ENCODE results near the gene TTC3.

TTC3 gene

DNA sequence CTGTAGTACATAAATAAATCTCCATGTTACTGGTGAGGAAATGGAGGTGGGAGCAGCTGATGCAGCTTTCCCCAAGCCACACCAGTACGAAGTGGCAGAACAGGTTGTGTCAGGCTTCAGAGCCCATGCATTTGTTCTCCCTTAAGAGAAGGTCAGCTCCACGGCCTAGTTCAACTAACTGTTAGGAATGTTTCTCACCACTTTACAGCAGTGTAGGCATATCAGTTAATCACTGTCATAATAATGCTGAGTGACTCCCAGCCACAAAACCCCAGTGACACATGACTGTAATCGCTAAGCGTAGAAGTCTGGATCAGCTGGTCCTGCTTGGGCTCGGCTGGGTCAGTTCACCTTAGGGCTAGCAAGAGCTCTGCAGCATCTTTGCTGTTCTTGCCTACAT, 103.7 kb downstream of the TTC3 start:
- POLR2A ChIA-PET = interaction anchor here (1.0 kb wide), 1 partner anchor 10 kb away, joined by 3 read pairs; no protein-coding TSS in a partner anchor
- DNase-seq (ENCODE audit: extremely low spot score) = no peak
- CTCF ChIA-PET = no interaction called here
- TF ChIP-seq L3MBTL2 (conservative IDR thresholded peaks at IDR 0.05) (no peak), FOXM1 (IDR thresholded peaks at IDR 0.05; ENCODE audit: borderline replicate concordance) (no peak), ARNT (IDR thresholded peaks at IDR 0.05) (no peak), LEF1 (IDR thresholded peaks at IDR 0.05; ENCODE audit: borderline replicate concordance) (no peak)

DNA sequence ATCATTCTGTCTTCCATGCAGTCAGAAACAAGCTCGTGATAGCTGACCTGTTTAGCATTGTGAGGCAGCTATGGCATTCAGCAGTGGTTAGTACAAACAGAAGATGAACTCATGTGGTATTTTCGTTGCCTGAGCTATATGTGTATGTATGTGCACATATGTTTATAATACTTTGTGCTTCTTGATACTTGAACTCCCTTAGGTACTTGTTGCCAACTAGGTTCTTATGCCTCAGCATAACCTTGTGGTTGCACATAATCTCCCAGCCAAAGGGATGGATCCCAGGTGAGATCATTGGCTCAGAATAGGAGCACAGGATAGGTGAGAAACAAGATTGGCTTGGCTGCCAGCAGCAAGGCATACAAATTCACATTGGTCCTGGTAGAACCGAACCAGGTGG, 108.0 kb downstream of the TTC3 start:
- TF ChIP-seq LEF1 (IDR thresholded peaks at IDR 0.05; ENCODE audit: borderline replicate concordance) (no peak), HDGF (IDR thresholded peaks at IDR 0.05; ENCODE audit: borderline replicate concordance) (no peak), SP1 (IDR thresholded peaks at IDR 0.05) (no peak), SUZ12 (IDR thresholded peaks at IDR 0.05) (no peak), ARNT (IDR thresholded peaks at IDR 0.05) (no peak), BHLHE40 (IDR thresholded peaks at IDR 0.05; ENCODE audit: borderline replicate concordance) (no peak), ZNF384 (IDR thresholded peaks at IDR 0.05) (no peak), FOXA1 (IDR thresholded peaks at IDR 0.05) (no peak), NFRKB (IDR thresholded peaks at IDR 0.05) (no peak), PKNOX1 (IDR thresholded peaks at IDR 0.05) (no peak), CTBP1 (IDR thresholded peaks at IDR 0.05; ENCODE audit: borderline replicate concordance) (no peak), TARDBP (IDR thresholded peaks at IDR 0.05) (no peak)
- ChIA-PET CTCF (no interaction called here), POLR2A (no interaction called here)
- DNase-seq (ENCODE audit: extremely low spot score) = no peak

- TF ChIP-seq ZNF384 (IDR thresholded peaks at IDR 0.05) (no peak), FOXM1 (IDR thresholded peaks at IDR 0.05; ENCODE audit: borderline replicate concordance) (no peak)
- DNase-seq (ENCODE audit: extremely low spot score) = no peak
- CTCF ChIA-PET = interaction anchor here (0.7 kb wide), 1 partner anchor 351 kb away, joined by 5 read pairs; no protein-coding TSS in a partner anchor
- POLR2A ChIA-PET = no interaction called here
Observed at GRCh38 chr21:37182222-37182621, 109.2 kb downstream of the TTC3 start.

- POLR2A ChIA-PET = no interaction called here
- no peak for DNase-seq (ENCODE audit: extremely low spot score)
- CTCF ChIA-PET = no interaction called here
- TF ChIP-seq SP1 (IDR thresholded peaks at IDR 0.05) = no peak
- TF ChIP-seq TARDBP (IDR thresholded peaks at IDR 0.05) = no peak
- TF ChIP-seq NFRKB (IDR thresholded peaks at IDR 0.05) = no peak
- no peak for TF ChIP-seq L3MBTL2 (conservative IDR thresholded peaks at IDR 0.05)
- TF ChIP-seq FOXA1 (IDR thresholded peaks at IDR 0.05) = no peak
- TF ChIP-seq BHLHE40 (IDR thresholded peaks at IDR 0.05; ENCODE audit: borderline replicate concordance) = no peak
- no peak for TF ChIP-seq HDGF (IDR thresholded peaks at IDR 0.05; ENCODE audit: borderline replicate concordance)
- TF ChIP-seq ARNT (IDR thresholded peaks at IDR 0.05) = no peak
- no peak for TF ChIP-seq PKNOX1 (IDR thresholded peaks at IDR 0.05)
- no peak for TF ChIP-seq FOXK2 (IDR thresholded peaks at IDR 0.05)
Observed at GRCh38 chr21:37183749-37184148, 110.7 kb downstream of the TTC3 start.

- POLR2A ChIA-PET = no interaction called here
- DNase-seq (ENCODE audit: extremely low spot score) = no peak
- TF ChIP-seq NFRKB (IDR thresholded peaks at IDR 0.05) = no peak
- TF ChIP-seq CTBP1 (IDR thresholded peaks at IDR 0.05; ENCODE audit: borderline replicate concordance) = no peak
- no peak for TF ChIP-seq PKNOX1 (IDR thresholded peaks at IDR 0.05)
- no peak for TF ChIP-seq FOXM1 (IDR thresholded peaks at IDR 0.05; ENCODE audit: borderline replicate concordance)
- TF ChIP-seq ELF4 (IDR thresholded peaks at IDR 0.05) = no peak
- no peak for TF ChIP-seq FOXK2 (IDR thresholded peaks at IDR 0.05)
- TF ChIP-seq ARNT (IDR thresholded peaks at IDR 0.05) = no peak
- no peak for TF ChIP-seq L3MBTL2 (conservative IDR thresholded peaks at IDR 0.05)
- no peak for TF ChIP-seq TARDBP (IDR thresholded peaks at IDR 0.05)
- CTCF ChIA-PET = no interaction called here
Observed at GRCh38 chr21:37184784-37185593, 111.9 kb downstream of the TTC3 start.

DNA sequence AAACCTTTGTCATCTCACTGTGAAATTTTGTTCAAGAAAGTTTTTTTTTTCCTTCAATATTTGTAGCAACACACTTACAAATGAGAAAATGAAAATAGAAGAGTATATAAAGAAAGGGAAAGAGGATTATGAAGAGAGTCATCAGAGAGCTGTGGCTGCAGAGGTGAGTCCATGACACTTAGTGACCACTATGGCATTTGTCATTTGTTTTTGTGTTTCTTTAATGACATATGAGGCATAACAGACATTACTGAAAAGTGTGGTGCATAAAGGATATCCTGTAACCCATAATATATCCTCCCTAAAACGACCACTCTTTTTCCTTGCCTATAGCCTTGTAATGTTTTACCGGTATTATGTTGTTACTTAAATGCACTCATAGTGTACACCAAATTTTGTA, 113.9 kb downstream of the TTC3 start:
- DNase-seq (ENCODE audit: extremely low spot score) = no peak
- TF ChIP-seq SUZ12 (IDR thresholded peaks at IDR 0.05) = no peak
- no peak for TF ChIP-seq FOXM1 (IDR thresholded peaks at IDR 0.05; ENCODE audit: borderline replicate concordance)
- TF ChIP-seq NFRKB (IDR thresholded peaks at IDR 0.05) = no peak
- TF ChIP-seq HDGF (IDR thresholded peaks at IDR 0.05; ENCODE audit: borderline replicate concordance) = no peak
- no peak for TF ChIP-seq BHLHE40 (IDR thresholded peaks at IDR 0.05; ENCODE audit: borderline replicate concordance)
- no peak for TF ChIP-seq L3MBTL2 (conservative IDR thresholded peaks at IDR 0.05)
- CTCF ChIA-PET = no interaction called here
- POLR2A ChIA-PET = interaction anchor here (0.9 kb wide), 1 partner anchor 10 kb away, joined by 3 read pairs; no protein-coding TSS in a partner anchor

GRCh38 chr21:37188825-37189224, 115.8 kb downstream of the TTC3 start:
- ChIA-PET POLR2A (no interaction called here), CTCF (no interaction called here)
- no peak for TF ChIP-seq NFRKB (IDR thresholded peaks at IDR 0.05)
- no peak for TF ChIP-seq TARDBP (IDR thresholded peaks at IDR 0.05)
- TF ChIP-seq FOXA1 (IDR thresholded peaks at IDR 0.05) = no peak
- TF ChIP-seq FOXK2 (IDR thresholded peaks at IDR 0.05) = no peak
- TF ChIP-seq L3MBTL2 (conservative IDR thresholded peaks at IDR 0.05) = no peak
- TF ChIP-seq PKNOX1 (IDR thresholded peaks at IDR 0.05) = no peak
- no peak for TF ChIP-seq CTBP1 (IDR thresholded peaks at IDR 0.05; ENCODE audit: borderline replicate concordance)
- no peak for TF ChIP-seq ARNT (IDR thresholded peaks at IDR 0.05)
- no peak for TF ChIP-seq SUZ12 (IDR thresholded peaks at IDR 0.05)
- no peak for TF ChIP-seq BHLHE40 (IDR thresholded peaks at IDR 0.05; ENCODE audit: borderline replicate concordance)
- no peak for TF ChIP-seq LEF1 (IDR thresholded peaks at IDR 0.05; ENCODE audit: borderline replicate concordance)
- no peak for TF ChIP-seq SP1 (IDR thresholded peaks at IDR 0.05)
- TF ChIP-seq ZNF384 (IDR thresholded peaks at IDR 0.05) = no peak
- no peak for TF ChIP-seq HDGF (IDR thresholded peaks at IDR 0.05; ENCODE audit: borderline replicate concordance)
- no peak for TF ChIP-seq FOXM1 (IDR thresholded peaks at IDR 0.05; ENCODE audit: borderline replicate concordance)
- no peak for TF ChIP-seq ELF4 (IDR thresholded peaks at IDR 0.05)
- no peak for DNase-seq (ENCODE audit: extremely low spot score)
